Activated naive CD4-positive, alpha-beta T cell treated with anti-CD3 and anti-CD28 coated beads, Interleukin-2, amount 50 U/mL, for 72 hours (primary cell): ENCODE measurements around the gene GLCCI1. TPM values are rescaled to one million over a fixed set of nuclear protein-coding genes. Genes with fewer than 3 reads are reported as not detected.
"Not testable (repeated sequence)": the region's sequence is repeated elsewhere in the genome, so short reads cannot be mapped to it uniquely, and the experiment has no call there.

Experiments
- ATAC-seq, 2 donors: fragments of 150-1000 bp; cut with Tn5 transposase; 2 replicates each; pipeline ENCODE4 v1.10.0; 2021; ENCODE audit warnings: mild to moderate bottlenecking in 2 of 2, moderate library complexity in 2 of 2
- DNase-seq, 2 donors: peaks; one replicate each; pipeline ENCODE4 v3.0.0; 2021 to 2022; ENCODE audit warnings: low spot score in 2 of 2
- H3K27ac Mint-ChIP-seq, 2 donors: one replicate each; pipeline ENCODE4 v1.8.0; 2022; ENCODE audit warnings: mild to moderate bottlenecking in 2 of 2, mixed read lengths in 2 of 2
- H3K36me3 Mint-ChIP-seq, 2 donors: one replicate each; pipeline ENCODE4 v1.8.0; 2022; ENCODE audit warnings: mixed read lengths in 2 of 2
- H3K9me3 Mint-ChIP-seq, 2 donors: one replicate each; pipeline ENCODE4 v1.8.0; 2022; ENCODE audit warnings: mixed read lengths in 2 of 2
- total RNA-seq, 2 donors: library from RNA; stranded (reverse); gene quantifications; one replicate each; pipeline ENCODE4 v1.2.3, GENCODE V29; 2022

The GLCCI1 gene
- total RNA-seq, 2 donors from 2014 or later: 16.7 to 20.9 TPM

DNA sequence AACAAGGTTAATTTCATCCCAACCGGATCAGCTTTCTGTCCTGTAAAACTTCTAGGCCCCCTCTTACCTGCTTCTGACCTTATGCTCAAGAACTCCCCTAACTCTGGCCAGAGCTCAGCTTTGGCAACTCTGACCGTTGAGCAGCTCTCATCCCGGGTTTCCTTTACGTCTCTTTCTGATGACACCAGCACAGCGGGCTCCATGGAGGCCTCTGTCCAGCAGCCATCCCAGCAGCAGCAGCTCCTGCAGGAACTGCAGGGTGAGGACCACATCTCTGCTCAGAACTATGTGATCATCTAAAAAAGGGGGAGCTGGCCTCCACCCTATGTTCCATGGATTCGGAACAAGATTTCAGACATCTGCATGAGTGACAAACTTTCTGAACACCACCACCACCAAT is 117.6 kb downstream of the GLCCI1 start:
- Mint-ChIP-seq H3K36me3 (peaks cover 0 to 6% of the 10 kb centered on the region in 2 donors), H3K27ac (peak overlapping the region in 1 of 2 donors; percentile 40), H3K9me3 (no peaks in the 10 kb centered on the region)
- ATAC-seq: no peak
- no peak for DNase-seq

DNA sequence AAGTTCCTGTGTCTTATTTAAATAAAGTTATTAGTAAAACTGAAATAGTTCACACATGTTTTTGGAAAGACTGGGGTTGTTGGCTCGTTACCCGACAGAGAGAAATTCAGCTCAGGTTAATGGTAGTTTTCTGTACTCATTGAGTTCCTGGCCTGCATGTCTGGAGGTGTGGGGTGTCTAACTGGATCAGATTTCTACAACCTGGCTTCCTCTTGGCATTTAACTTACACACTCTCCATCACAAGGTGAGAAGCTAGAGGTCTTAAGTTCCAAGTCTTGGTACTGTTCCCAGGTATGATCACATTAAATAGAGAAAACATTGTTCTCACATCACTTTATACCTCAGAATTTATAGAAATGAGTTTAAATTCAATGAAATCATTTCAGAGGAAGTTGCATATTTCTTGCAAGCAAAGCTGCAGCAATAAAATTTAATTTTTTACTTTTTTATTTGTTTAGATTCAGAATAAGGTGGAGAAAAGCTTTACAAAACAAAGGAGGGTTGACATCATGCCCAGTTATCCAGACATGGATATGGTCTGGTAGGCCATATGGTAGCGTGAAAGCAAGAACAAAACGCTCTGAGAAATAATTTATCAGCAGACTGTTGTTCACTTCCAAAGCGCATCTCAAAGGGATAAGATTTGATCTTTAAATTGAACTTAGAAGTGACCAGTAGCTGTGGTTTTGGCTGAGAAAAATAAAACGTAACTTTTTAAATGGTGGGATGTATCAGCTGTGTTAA is 120.6 kb downstream of the GLCCI1 start:
- Mint-ChIP-seq H3K9me3 (no peaks in the 10 kb centered on the region), H3K27ac (no peak overlapping the region), H3K36me3 (peaks cover 0 to 6% of the 10 kb centered on the region in 2 donors)
- DNase-seq (no peak), ATAC-seq (no peak)

DNA sequence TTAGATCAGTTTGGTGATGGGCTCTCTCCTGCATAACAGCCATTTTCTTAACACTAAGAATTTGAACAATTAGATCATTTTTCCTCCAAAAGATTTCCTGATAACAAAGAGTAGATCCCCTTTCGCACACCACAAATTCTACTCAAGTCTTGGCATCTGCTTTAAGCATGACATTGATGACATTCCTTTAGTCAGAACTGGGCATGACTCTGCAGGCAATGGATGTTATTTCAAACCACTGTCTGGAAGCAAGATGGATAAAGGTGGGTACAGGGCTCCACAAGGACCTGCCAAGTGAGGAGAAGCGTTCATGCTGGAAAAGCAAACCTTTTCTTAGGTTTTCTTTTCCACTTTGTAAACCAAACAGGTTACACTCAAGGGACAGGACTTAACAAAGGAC is 123.5 kb downstream of the GLCCI1 start:
- Mint-ChIP-seq H3K36me3 (peaks cover 0 to 3% of the 10 kb centered on the region in 2 donors), H3K27ac (no peak overlapping the region), H3K9me3 (peaks cover under 1 to 1% of the 10 kb centered on the region in 2 donors)
- no peak for ATAC-seq
- DNase-seq: no peak

DNA sequence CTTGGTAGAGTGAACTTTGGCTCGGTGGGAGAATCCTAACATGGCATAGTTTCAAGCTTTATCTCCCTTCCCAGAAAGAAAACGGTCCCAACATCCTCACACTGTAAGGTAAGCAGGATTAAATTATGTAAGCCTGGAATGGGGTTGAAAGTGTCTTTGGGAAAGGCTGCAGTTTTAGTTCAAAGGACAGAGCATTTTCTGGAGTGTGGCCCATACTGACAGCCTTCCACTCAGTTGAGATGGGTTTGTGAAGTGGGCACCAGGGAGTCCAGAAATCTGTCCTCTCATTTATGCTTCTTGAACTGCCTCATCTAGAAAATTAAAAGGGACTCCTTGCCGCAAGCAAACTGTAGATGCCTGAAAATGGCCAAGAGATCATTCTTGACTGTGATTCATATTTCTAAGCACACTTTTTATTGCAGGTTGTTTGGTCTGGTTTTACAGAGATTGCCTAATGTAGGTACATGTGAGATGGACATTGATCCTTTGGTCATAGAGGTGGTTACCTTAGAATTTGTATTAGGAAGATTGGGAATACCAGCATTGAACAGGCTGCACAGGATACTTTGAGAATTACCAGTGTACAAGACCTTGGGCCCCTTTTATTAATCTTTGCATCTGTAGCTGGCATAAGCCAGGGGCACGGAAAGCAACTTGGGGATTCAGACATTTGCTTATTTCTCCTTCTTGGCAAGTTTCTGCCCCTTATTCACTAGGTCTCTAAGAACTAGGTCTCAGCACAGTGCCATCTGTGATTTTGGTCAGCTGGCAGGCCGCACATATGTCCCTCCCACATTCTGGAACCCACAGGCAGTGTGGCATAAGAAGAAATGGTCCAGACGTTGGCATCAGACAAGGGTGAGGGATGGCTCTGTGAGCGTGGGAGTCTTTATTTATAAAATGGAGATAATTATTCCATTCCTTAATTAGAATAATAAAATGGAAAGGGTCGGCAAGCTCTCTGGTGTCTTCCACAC is 125.9 kb downstream of the GLCCI1 start:
- ATAC-seq (no peak), DNase-seq (no peak)
- Mint-ChIP-seq H3K36me3 (peaks cover 9 to 21% of the 10 kb centered on the region in 2 donors), H3K27ac (no peak overlapping the region), H3K9me3 (peaks cover 5 to 14% of the 10 kb centered on the region in 2 donors)

DNA sequence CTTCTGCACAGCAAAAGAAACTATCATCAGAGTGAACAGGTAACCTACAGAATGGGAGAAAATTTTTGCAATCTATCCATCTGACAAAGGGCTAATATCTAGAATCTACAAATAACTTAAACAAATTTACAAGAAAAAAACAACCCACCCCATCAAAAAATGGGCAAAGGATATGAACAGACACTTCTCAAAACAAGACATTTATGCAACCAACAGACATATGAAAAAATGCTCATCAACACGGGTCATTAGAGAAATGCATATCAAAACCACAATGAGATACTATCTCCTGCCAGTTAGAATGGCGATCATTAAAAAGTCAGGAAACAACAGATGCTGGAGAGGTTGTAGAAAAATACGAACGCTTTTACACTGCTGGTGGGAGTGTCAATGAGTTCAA is 132.7 kb downstream of the GLCCI1 start:
- H3K27ac Mint-ChIP-seq, ATAC-seq, DNase-seq: not testable (repeated sequence)
- Mint-ChIP-seq H3K9me3 (peaks cover 27 to 29% of the 10 kb centered on the region in 2 donors), H3K36me3 (peaks cover 30% of the 10 kb centered on the region in 2 donors)

DNA sequence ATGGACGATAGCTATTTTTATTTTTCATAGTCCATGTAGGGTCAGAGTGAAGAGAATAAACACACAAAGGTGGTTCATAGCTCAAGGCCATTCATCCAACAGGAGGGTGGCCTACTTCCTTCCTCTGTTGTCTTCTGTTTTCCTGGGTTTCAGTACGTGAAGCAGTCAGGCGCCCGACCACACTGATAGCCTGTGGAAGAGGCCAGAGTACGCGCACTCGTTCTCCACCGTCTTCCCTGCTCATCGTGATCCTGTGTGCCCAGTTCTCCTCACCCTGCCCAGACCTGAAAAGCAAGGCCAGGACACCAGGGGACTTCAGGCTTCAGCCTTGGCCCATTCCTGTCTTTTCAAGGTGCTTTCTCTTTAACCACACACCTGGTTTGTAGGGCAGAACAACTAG is 134.7 kb downstream of the GLCCI1 start:
- peaks cover 23 to 30% of the 10 kb centered on the region in 2 donors for H3K9me3 Mint-ChIP-seq
- DNase-seq: no peak
- no peak for ATAC-seq
- H3K27ac Mint-ChIP-seq: no peak overlapping the region
- H3K36me3 Mint-ChIP-seq: peaks cover 17 to 30% of the 10 kb centered on the region in 2 donors

DNA sequence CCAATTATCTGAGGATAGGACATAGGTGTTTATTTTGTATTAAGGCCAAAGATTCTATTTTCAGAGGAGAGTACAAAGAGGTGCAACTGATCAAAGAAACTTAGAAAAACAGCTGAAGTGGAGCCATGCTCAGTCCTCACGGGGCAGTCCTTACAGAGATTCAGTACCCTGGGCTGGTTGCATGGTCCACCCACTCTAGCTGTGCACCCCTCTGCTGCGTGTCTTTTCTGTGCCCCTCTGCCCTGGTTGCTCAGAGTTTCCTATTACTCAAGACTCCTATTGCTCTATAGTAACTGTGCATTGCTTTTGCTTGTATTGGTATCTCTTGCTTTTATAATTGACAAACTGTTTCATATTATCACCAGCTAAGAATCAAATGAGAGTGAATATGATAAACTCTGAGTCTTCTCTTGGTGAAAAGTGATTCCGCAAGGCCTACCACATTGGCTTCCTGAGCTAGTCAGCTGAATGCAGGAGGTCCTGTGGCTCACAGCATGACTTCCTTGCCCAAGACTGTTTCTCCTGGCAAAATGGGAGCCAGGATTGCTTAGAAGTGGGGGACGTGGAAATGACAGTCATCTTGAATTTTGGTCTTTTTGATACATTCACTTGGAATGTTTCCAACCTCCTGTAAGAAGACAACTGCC is 137.0 kb downstream of the GLCCI1 start:
- Mint-ChIP-seq H3K27ac (peak overlapping the region; percentile 53 to 57), H3K9me3 (peaks cover 10 to 27% of the 10 kb centered on the region in 2 donors), H3K36me3 (peaks cover 3 to 14% of the 10 kb centered on the region in 2 donors)
- DNase-seq (no peak), ATAC-seq (peak; percentile 68 to 70)

DNA sequence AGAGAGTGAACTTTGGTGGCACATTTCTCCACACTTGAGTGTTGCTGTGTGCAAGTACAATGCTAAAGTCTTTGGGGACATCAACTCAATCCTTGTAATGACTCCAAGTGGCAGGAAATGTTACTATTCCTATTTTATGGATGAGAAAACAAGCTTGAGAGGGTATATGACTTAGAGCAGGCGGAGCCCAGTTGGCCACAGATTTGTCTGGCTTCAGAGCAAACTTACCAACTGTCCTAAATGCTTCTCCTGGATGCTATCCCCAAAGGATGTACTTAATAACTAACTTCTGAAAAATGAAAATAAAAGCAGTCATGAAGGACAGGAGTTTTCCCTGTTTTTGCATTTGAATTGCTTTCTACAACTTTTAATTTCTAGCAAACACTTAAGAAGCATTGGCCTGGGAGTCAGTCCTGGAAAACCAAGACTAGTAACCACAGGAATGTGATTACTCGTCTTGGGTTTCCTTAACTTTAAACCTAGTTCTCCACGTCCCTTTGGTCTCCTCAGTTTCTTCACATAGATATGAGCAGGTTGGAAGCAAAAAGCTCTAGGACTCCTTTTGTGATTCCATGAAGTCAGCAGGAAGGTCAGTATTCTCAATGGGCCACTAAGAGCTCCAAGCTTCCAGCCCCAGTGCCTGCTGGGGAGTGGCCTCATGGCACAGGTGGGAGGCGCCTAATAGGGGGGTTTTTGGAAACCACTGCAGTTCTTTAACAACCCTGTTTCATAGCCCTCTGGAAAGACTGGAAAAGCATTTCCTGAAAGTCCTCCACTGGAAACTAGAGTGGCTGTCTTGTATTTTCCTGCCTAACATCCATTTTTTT is 140.8 kb downstream of the GLCCI1 start:
- no peak for ATAC-seq

DNA sequence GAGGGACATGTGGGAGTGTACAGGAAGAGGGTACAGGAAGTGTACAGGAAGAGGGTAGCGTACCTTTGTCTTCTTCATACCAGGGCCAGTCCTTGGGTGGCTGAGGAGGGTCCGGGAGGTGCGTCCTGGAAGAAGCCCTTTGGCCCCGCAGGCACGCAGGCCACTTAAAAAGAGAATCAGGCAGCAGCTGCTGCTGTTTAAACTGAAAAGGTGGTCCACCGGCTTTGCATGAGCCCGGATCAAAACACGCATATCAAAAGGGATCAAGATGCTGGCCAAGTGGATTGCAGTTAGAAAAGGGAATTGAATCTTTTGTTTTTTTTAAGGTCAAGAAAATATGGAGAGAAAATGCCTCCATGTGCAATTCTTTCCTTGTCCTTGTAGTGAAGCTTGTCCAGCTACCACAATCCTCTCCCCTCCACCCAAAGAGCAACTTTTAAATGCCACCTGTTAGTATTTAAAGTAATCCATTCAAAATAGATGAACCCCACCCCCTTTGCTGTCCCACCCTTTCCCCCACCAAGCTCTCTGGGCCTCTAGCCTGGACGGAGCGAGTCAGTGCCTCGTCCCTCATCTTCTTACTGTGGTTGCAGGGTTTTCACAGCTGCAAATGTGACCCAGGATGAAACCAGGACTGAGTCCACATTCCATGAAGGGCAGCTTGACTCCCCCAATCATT is 142.8 kb downstream of the GLCCI1 start:
- Mint-ChIP-seq H3K27ac (no peak overlapping the region), H3K36me3 (peaks cover 10 to 40% of the 10 kb centered on the region in 2 donors), H3K9me3 (peaks cover 0 to 28% of the 10 kb centered on the region in 2 donors)
- DNase-seq: no peak
- no peak for ATAC-seq

More for the DNA sequence above, 140.8 kb downstream of the GLCCI1 start:
- DNase-seq: no peak
- Mint-ChIP-seq H3K36me3 (peaks cover 1 to 22% of the 10 kb centered on the region in 2 donors), H3K27ac (no peak overlapping the region), H3K9me3 (peaks cover 0 to 20% of the 10 kb centered on the region in 2 donors)

DNA sequence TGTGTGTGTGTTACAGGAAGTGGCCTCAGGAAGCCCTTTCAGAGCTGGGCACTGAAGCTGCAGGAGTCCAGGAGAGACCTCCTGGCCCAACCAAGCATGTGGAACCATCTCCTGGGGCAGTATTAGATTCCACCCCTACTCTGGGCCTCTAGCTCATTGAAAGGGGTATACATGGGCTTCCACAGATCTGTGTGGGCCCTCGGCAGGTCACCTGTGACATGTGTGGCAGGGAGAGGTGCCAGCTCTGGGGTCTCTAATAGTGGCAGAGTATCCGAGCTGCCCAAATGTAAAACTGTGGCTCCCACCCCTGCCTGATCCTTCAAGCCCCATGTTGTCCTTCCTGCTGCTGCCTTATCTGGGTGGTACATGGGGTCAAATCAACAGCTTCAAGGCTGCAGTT is 144.1 kb downstream of the GLCCI1 start:
- no peak overlapping the region for H3K27ac Mint-ChIP-seq
- peaks cover 0 to 33% of the 10 kb centered on the region in 2 donors for H3K9me3 Mint-ChIP-seq
- peaks cover 10 to 48% of the 10 kb centered on the region in 2 donors for H3K36me3 Mint-ChIP-seq
- ATAC-seq: no peak
- DNase-seq: no peak

DNA sequence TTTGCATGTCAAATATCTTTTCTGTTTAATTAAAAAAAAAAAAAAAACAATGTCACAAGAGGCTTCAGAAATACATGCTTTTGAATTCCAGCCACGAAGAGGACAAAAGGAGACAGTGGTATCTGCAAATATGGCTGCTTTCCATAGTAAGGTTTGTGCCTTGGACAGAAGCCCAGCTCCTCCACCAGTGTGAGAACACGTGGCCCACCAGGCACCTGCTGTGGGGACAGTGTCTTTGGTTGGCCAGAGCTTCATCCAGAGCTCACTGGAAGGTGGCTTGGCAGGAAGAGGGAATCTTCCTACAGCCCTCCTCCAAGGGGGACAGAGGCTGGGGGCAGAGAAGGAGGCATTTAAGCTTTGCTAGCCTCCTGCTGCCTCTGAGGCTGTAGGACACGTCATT is 144.6 kb downstream of the GLCCI1 start:
- Mint-ChIP-seq H3K36me3 (peaks cover 10 to 48% of the 10 kb centered on the region in 2 donors), H3K27ac (no peak overlapping the region), H3K9me3 (peaks cover 0 to 28% of the 10 kb centered on the region in 2 donors)
- DNase-seq (no peak), ATAC-seq (no peak)

DNA sequence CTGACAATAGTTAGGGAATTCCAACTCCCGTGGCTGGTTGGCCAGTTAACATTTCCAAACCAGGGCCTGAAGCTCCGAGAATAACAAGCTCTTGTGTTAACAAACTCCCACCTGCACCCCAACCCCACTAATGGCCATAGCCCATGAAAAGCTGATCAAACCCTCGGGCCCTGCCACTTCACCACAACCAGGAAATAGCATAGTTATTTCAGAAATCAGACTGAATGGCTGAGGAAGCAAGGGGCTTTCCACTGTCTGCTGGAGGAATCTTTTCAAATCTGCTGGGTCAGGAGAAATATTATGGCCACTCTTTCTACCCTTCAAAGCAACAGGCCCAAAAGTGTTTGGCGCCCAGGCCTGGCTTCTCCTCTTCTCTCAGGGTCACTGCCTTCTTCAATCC is 145.6 kb downstream of the GLCCI1 start:
- no peak for DNase-seq
- peaks cover 10 to 48% of the 10 kb centered on the region in 2 donors for H3K36me3 Mint-ChIP-seq

DNA sequence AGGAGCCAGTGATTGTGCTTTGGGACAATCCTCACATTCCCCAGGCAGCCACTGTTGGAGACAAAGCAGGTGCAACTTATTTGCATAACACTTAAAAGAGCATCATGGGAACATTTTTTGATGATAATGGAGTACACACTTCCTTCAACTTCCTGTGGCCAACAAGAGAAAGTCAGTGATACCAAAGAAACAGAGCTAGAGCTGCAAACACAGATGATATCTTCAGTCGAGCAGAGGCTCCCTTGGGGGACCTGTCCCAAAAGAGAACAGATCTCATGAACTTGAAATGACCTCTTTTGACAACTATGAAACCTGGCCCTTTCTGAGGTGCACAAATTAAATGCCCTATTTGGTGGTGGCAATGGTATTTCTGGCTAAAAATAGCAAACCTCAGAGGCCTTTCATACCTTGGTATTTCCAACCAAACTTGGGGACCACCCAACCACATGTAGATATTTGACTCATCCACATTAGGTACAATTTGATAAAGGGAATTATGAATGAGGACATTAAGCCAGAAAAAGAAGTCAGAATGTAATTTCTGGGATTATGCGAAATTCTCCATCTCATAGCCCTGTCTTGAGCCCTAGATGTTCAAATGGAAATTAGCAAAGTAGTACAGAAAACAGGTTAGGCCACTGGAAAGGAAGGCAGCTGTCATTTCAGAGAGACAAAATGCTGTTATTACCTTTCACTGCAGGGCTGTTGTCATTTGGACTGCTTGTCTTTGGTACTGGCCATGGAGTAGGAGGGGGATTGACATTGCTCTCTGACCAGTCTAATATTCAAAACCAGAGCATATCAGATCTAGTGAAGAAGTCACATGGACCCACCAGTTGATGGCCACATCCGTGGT is 147.2 kb downstream of the GLCCI1 start:
- peaks cover 10 to 45% of the 10 kb centered on the region in 2 donors for H3K36me3 Mint-ChIP-seq
- H3K27ac Mint-ChIP-seq: no peak overlapping the region
- peak in 1 of 2 donors; percentile 40 for ATAC-seq
- DNase-seq: no peak
- peaks cover 0 to 26% of the 10 kb centered on the region in 2 donors for H3K9me3 Mint-ChIP-seq

More for the DNA sequence above, 145.6 kb downstream of the GLCCI1 start:
- Mint-ChIP-seq H3K9me3 (peaks cover 0 to 28% of the 10 kb centered on the region in 2 donors), H3K27ac (peak overlapping the region in 1 of 2 donors; percentile 59)
- peak in 1 of 2 donors; percentile 55 for ATAC-seq

DNA sequence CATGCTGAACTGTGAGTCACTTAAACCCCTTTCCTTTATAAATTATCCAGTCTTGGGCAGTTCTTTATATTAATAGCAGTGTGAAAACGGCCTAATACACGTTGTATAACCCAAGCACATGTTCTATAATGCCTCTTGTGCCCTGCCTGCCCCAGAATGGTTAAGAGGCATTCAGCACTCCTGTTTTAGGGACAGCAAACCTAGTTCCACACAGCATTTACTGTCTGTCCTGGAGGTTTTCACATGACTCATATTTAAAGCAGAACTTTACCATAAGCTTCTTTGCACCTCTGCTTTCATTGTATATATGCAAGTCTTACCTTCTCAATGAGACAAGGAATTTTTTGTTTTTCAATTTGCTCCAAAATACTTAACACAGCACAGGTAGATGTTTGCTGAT is 148.6 kb downstream of the GLCCI1 start:
- H3K36me3 Mint-ChIP-seq: peaks cover 10 to 40% of the 10 kb centered on the region in 2 donors
- peaks cover 0 to 22% of the 10 kb centered on the region in 2 donors for H3K9me3 Mint-ChIP-seq
- ATAC-seq (peak; percentile 43 to 64), DNase-seq (no peak)
- no peak overlapping the region for H3K27ac Mint-ChIP-seq
